C4-2B (cell line): ENCODE results near the gene CLCF1.

Experiments used
- ZFX ChIP-seq: fragments of 450-650 bp; IDR thresholded peaks from 2 replicates; pipeline ENCODE4 v1.6.1; 2017
- TF ChIP-seq, protein P1 (sequence below): fragments of 450-650 bp; conservative IDR thresholded peaks from 2 replicates; pipeline ENCODE4 v1.5.1; 2017; ENCODE audit warnings: mild to moderate bottlenecking

DNA sequence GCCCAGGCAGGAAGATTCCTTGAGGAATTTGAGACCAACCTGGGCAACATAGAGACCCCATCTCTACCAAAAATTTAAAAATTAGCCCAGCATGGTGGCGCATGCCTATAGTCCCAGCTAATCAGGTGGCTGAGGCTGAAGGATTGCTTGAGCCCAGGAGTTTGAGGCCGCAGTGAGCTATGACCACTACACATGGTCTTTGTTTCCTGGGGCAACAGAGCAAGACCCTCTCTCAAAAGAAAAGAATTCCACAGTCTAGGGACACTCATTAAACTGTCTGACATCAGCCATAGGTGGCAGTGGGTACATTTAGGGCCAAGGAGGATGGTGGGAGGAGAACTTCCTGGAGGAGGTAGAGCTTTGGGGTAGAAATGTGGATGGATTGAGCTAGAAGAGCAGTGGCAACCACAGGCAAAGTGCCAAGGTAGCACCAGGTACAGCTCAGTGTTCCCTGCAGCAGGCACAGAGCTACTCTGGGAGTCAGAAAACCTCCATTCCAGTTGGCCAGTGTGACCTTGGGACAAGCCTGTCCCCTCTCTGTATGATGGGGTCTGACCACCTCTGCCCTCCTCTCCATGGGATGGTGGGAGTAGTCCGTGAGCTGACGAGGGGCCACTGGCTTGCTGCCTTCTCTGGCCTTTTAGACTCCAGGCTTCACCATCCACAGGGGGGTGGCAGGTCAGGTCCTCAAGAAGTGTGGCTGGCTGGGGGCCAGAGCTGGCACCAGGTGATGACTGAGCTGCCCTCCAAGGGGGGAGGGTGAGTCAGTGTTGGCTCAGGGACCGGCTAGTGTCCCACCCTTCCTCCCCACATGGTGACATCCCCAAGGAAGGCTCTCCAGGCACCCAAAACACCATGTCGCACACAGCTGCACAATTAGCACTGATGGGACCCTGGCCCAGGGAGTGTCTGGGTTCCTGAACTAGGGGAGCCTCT lies 3.7 kb upstream of the CLCF1 start:
- TF ChIP-seq, protein P1, sequence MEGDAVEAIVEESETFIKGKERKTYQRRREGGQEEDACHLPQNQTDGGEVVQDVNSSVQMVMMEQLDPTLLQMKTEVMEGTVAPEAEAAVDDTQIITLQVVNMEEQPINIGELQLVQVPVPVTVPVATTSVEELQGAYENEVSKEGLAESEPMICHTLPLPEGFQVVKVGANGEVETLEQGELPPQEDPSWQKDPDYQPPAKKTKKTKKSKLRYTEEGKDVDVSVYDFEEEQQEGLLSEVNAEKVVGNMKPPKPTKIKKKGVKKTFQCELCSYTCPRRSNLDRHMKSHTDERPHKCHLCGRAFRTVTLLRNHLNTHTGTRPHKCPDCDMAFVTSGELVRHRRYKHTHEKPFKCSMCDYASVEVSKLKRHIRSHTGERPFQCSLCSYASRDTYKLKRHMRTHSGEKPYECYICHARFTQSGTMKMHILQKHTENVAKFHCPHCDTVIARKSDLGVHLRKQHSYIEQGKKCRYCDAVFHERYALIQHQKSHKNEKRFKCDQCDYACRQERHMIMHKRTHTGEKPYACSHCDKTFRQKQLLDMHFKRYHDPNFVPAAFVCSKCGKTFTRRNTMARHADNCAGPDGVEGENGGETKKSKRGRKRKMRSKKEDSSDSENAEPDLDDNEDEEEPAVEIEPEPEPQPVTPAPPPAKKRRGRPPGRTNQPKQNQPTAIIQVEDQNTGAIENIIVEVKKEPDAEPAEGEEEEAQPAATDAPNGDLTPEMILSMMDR = no peak
- TF ChIP-seq ZFX = no peak
